AG09319 (cell line): ENCODE measurements around the gene ST3GAL4.
"Not testable (repeated sequence)": the region's sequence is repeated elsewhere in the genome, so short reads cannot be mapped to it uniquely, and the experiment has no call there.

ENCODE experiments used
- DNase-seq: peaks from one replicate; pipeline ENCODE4 v3.0.0-alpha.2; 2010; ENCODE audit warnings: low read depth; ENCODE audit errors: extremely low read depth
- TF ChIP-seq, protein P1 (sequence below): IDR thresholded peaks from 2 replicates; pipeline ENCODE4 v1.5.1; 2011; ENCODE audit warnings: low read depth, mild to moderate bottlenecking, inconsistent platforms, low read length, moderate library complexity

Gene ST3GAL4

GRCh38 chr11:126384449-126385070, 29.1 kb downstream of the ST3GAL4 start:
- no peak for DNase-seq
- TF ChIP-seq, protein P1, sequence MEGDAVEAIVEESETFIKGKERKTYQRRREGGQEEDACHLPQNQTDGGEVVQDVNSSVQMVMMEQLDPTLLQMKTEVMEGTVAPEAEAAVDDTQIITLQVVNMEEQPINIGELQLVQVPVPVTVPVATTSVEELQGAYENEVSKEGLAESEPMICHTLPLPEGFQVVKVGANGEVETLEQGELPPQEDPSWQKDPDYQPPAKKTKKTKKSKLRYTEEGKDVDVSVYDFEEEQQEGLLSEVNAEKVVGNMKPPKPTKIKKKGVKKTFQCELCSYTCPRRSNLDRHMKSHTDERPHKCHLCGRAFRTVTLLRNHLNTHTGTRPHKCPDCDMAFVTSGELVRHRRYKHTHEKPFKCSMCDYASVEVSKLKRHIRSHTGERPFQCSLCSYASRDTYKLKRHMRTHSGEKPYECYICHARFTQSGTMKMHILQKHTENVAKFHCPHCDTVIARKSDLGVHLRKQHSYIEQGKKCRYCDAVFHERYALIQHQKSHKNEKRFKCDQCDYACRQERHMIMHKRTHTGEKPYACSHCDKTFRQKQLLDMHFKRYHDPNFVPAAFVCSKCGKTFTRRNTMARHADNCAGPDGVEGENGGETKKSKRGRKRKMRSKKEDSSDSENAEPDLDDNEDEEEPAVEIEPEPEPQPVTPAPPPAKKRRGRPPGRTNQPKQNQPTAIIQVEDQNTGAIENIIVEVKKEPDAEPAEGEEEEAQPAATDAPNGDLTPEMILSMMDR: no peak

DNA sequence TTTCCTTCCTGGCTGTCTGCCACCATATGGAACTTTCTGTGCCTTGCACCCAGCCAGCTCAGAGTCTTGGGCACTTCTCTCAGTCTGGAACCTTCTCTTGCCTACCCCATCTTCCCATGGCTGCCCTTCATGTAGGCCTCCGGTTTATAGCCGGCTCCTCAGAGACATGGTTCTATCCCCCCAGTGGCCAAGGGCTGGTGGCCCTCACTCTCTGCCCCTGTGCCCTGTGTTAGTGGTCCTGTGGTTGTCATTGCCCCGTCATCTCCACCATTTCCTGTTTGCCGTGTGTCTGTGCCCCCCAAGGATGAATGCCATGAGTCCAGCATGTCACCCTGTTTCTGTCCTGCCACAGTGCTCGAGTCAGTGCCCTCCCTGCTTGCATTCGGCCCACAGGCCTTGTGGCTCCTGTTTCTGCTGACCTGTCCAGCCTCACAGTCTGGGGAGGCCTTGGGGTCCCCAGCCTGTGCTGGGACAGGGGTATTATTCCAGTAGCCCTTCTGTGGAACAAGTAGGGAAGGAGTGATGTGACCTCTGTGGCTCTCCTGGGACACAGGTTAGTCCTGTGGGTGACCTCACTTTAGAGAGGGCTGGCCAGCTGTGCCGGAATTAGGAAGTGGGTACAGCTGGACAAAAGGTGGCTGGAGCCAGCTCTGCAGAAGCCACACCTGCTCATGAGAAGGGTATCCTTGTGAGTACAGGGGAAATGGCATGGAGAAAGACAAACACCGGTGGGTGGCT, 30.7 kb downstream of the ST3GAL4 start:
- TF ChIP-seq, protein P1: no peak
- no peak for DNase-seq

DNA sequence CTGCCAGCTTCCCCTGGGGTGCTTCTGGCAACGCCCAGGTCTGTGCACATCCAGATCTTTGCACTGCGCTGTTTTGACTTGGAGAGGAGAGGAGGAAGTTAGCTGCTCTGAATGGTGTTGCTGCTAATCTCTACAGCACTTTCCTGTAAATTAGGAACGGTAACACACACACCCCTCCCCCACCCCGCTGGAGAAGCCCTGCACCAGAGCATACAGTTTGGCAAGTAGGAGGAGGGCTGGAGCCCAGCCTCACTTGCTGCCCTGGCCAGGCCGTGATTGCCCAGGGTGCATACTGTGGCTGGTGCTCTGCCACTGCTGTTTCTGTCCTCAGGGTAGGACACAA, 31.2 kb downstream of the ST3GAL4 start:
- DNase-seq: not testable (repeated sequence)

DNA sequence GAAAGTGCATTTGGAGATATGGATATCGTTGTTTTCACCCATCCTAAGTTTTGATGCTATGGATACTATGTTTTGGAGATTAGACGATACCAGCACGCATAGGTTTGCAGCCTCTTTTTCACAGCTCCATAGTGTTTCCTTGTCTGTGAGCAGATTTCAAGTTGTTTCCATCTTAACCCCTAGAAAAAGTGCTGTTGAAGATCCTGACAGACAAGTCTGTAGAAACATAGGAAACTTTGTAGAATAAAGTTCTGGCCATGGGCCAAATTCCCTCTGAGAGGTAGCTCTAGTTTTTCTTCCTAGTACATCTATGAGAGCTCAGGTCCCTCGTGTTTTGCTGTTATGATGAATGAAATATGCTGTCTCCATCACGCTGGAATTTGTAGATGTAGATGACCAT, 32.4 kb downstream of the ST3GAL4 start:
- TF ChIP-seq, protein P1: no peak
- no peak for DNase-seq

GRCh38 chr11:126390272-126390867, 34.9 kb downstream of the ST3GAL4 start:
- TF ChIP-seq, protein P1: no peak
- no peak for DNase-seq

- no peak for DNase-seq
- TF ChIP-seq, protein P1: no peak
These were observed 35.9 kb downstream of the ST3GAL4 start for GRCh38 chr11:126391286-126391954.

GRCh38 chr11:126391970-126392632, 36.6 kb downstream of the ST3GAL4 start:
- no peak for DNase-seq

More at GRCh38 chr11:126391970-126392632, 36.6 kb downstream of the ST3GAL4 start:
- TF ChIP-seq, protein P1: no peak; the same call in 1 of the 2 replicates
